ENCODE measurements around the gene TMEM214.

DNA sequence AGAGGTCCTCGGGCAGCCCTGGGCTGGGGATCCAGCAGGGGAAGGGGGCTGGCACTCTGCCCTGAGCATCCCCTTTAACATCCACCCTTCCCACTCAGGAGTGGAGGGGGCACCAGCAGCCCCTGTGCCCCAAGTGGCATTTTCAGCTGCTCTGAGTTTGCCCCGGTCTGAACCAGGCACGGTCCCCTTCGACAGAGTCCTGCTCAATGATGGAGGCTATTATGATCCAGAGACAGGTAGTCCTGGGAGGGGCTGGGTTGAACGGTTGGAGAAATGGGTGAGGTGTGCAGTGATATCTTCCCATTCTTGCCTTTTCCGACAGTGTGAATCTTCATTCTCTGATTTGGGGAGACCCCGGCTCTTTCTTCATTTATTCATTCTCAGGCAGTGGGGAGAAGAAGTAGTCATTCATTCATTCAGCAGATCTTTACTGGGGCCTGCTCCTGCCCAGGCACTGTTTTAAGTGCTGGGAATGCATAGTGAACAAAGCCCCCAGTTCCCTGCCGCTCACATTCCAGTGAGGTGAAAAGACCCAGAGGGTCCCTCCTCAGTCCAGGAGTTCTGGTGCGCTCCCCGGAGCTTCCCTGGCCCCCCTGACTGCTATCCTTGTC, 52.4 kb downstream of the TMEM214 start:
- TF ChIP-seq POLR2A (IDR thresholded peaks at IDR 0.05) (no peak), CTCF (IDR thresholded peaks at IDR 0.05) (no peak)
